PC-9 (cell line): ENCODE results near the gene TNNI3K. TPM values are rescaled to one million over a fixed set of nuclear protein-coding genes. Genes with fewer than 3 reads are reported as not detected.

ENCODE experiments used
- BruUV-seq: library from RNA; stranded (reverse); fragments of 400-500 nt; replicated peaks from 2 replicates; lab custom pipeline; 2021; lab: Mats Ljungman, UMichigan
- CTCF ChIA-PET: fragments of 300-600 bp; sonication (Branson Sonifier 250); formaldehyde crosslinking; loops from one replicate; lab custom pipeline; 2022; ENCODE audit warnings: antibody characterized with exemption; lab: Charles Lee
- POLR2A ChIA-PET: fragments of 300-600 bp; sonication (Branson Sonifier 250); formaldehyde crosslinking; loops from one replicate; lab custom pipeline; 2022; ENCODE audit warnings: antibody characterized with exemption; ENCODE audit not compliant: unreplicated experiment; lab: Charles Lee
- DNase-seq, 2 experiments: peaks; one replicate each; pipeline versions ENCODE4 v3.0.0 to v3.0.0-alpha.2; 2015 to 2022; ENCODE audit warnings: mixed read lengths in 1 of 2
- H2AFZ ChIP-seq: fragments of 200-600 bp; sonication (generic); 2 replicates; pipeline ENCODE4 v1.8.1; 2017; ENCODE audit warnings: antibody characterized with exemption
- H3F3A ChIP-seq: fragments of 200-600 bp; sonication (generic); 2 replicates; pipeline ENCODE4 v1.8.1; 2017; ENCODE audit warnings: antibody characterized with exemption, mild to moderate bottlenecking, low read depth; ENCODE audit not compliant: insufficient read depth
- H3K27ac ChIP-seq: fragments of 200-600 bp; sonication (generic); 2 replicates; pipeline ENCODE4 v1.6.1; 2016; ENCODE audit warnings: mixed run types
- H3K27me3 ChIP-seq: fragments of 200-600 bp; sonication (generic); 2 replicates; pipeline ENCODE4 v1.6.1; 2016; ENCODE audit warnings: low read depth, mixed run types; ENCODE audit not compliant: insufficient read depth
- H3K36me3 ChIP-seq: fragments of 200-600 bp; sonication (generic); 2 replicates; pipeline ENCODE4 v1.6.1; 2016; ENCODE audit warnings: low read depth, mixed run types
- H3K4me1 ChIP-seq: fragments of 200-600 bp; sonication (generic); replicated peaks from 2 replicates; pipeline ENCODE4 v1.6.1; 2016; ENCODE audit warnings: mixed run types; ENCODE audit not compliant: insufficient read depth
- H3K4me2 ChIP-seq: fragments of 200-600 bp; sonication (generic); 2 replicates; pipeline ENCODE4 v1.6.1; 2017; ENCODE audit warnings: mixed run types
- H3K4me3 ChIP-seq: fragments of 200-600 bp; sonication (generic); 2 replicates; pipeline ENCODE4 v1.6.1; 2016; ENCODE audit warnings: mixed run types
- H3K79me2 ChIP-seq: fragments of 200-600 bp; sonication (generic); 2 replicates; pipeline ENCODE4 v1.6.1; 2017; ENCODE audit warnings: low read depth, mixed run types
- H3K9me2 ChIP-seq: fragments of 200-600 bp; sonication (generic); 2 replicates; pipeline ENCODE4 v1.8.1; 2017; ENCODE audit warnings: mild to moderate bottlenecking; ENCODE audit not compliant: insufficient read depth
- H3K9me3 ChIP-seq: fragments of 200-600 bp; sonication (generic); 2 replicates; pipeline ENCODE4 v1.8.1; 2016; ENCODE audit warnings: low read depth; ENCODE audit not compliant: insufficient read depth
- H4K20me1 ChIP-seq: fragments of 200-600 bp; sonication (generic); 2 replicates; pipeline ENCODE4 v1.8.1; 2017; ENCODE audit not compliant: insufficient read depth
- EZH2 ChIP-seq: fragments of 200-600 bp; sonication (generic); IDR thresholded peaks from 2 replicates; pipeline ENCODE4 v1.8.0; 2017; ENCODE audit warnings: antibody characterized with exemption, low read depth
- intact Hi-C: fragments of 100-400 bp; cut with micrococcal nuclease; formaldehyde crosslinking; loops from one replicate; pipeline ENCODE4 v1.10.0; 2022; ENCODE audit not compliant: unreplicated experiment
- total RNA-seq: library from RNA; stranded (reverse); gene quantifications from 2 replicates; pipeline ENCODE4 v1.2.3, GENCODE V29; 2021
- TF ChIP-seq, protein P1 (sequence below): fragments of 200-600 bp; sonication (generic); conservative IDR thresholded peaks from 2 replicates; pipeline ENCODE4 v1.6.1; 2017; ENCODE audit warnings: mixed run types, antibody characterized with exemption, mild to moderate bottlenecking, moderate library complexity

The TNNI3K gene
- total RNA-seq, 1 experiment from 2014 or later = 1.4 TPM

DNA sequence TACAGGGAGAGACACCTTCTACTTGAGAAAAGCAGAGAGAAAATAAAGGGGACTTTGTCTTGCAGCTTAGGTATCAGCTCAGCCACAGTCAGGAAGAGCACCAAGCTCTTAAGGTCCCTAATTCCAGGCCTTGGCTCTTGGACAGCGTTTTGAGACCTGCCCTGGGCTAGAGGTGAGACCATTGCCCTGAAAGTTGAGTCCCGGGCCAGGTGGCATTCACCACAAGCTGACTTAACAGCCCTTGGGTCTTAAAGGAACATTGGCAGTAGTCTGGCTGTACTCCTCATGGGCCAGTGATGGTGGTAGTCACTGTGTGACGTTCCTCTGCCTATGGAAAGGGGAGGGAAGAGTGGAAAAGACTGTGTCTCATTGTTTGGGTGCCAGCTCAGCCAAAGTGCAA, 11.7 kb upstream of the TNNI3K start:
- CTCF ChIA-PET = no interaction called here
- no peak for TF ChIP-seq EZH2
- TF ChIP-seq, protein P1, sequence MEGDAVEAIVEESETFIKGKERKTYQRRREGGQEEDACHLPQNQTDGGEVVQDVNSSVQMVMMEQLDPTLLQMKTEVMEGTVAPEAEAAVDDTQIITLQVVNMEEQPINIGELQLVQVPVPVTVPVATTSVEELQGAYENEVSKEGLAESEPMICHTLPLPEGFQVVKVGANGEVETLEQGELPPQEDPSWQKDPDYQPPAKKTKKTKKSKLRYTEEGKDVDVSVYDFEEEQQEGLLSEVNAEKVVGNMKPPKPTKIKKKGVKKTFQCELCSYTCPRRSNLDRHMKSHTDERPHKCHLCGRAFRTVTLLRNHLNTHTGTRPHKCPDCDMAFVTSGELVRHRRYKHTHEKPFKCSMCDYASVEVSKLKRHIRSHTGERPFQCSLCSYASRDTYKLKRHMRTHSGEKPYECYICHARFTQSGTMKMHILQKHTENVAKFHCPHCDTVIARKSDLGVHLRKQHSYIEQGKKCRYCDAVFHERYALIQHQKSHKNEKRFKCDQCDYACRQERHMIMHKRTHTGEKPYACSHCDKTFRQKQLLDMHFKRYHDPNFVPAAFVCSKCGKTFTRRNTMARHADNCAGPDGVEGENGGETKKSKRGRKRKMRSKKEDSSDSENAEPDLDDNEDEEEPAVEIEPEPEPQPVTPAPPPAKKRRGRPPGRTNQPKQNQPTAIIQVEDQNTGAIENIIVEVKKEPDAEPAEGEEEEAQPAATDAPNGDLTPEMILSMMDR = no peak
- intact Hi-C loops = no loop called here

GRCh38 chr1:74236440-74236839, 1.3 kb downstream of the TNNI3K start:
- Histone ChIP-seq H3K4me2 (no peak overlapping the region), H2AFZ (no peak overlapping the region), H3F3A (no peaks in the 10 kb centered on the region), H3K36me3 (no peaks in the 10 kb centered on the region), H3K9me3 (no peaks in the 10 kb centered on the region), H3K27ac (no peak overlapping the region), H4K20me1 (no peaks in the 10 kb centered on the region), H3K27me3 (no peaks in the 10 kb centered on the region), H3K4me3 (no peak overlapping the region), H3K79me2 (no peaks in the 10 kb centered on the region), H3K4me1 (no peaks in the 10 kb centered on the region), H3K9me2 (no peaks in the 10 kb centered on the region)
- DNase-seq = no peak
- TF ChIP-seq, protein P1 = no peak
- no peak for TF ChIP-seq EZH2
- CTCF ChIA-PET = no interaction called here
- no TSS peak for BruUV-seq
- intact Hi-C loops = no loop called here
- POLR2A ChIA-PET = no interaction called here

More for the DNA sequence above, 11.7 kb upstream of the TNNI3K start:
- no TSS peak for BruUV-seq
- POLR2A ChIA-PET = no interaction called here
- H3K9me3 ChIP-seq = no peaks in the 10 kb centered on the region
- H3K27me3 ChIP-seq = no peaks in the 10 kb centered on the region
- no peaks in the 10 kb centered on the region for H4K20me1 ChIP-seq
- no peak overlapping the region for H3K4me3 ChIP-seq
- no peaks in the 10 kb centered on the region for H3K79me2 ChIP-seq
- no peak overlapping the region for H2AFZ ChIP-seq
- peaks cover 4% of the 10 kb centered on the region; the same call in 1 of the 2 replicates for H3K9me2 ChIP-seq
- DNase-seq = no peak
- no peak overlapping the region for H3K4me2 ChIP-seq
- no peaks in the 10 kb centered on the region for H3K36me3 ChIP-seq
- no peaks in the 10 kb centered on the region for H3F3A ChIP-seq
- no peaks in the 10 kb centered on the region; the same call in 1 of the 2 replicates for H3K4me1 ChIP-seq
- H3K27ac ChIP-seq = no peak overlapping the region

- H3K4me2 ChIP-seq = no peak overlapping the region
- no peaks in the 10 kb centered on the region for H3K9me3 ChIP-seq
- DNase-seq = no peak
- TF ChIP-seq, protein P1 = no peak
- TF ChIP-seq EZH2 = no peak
- H4K20me1 ChIP-seq = no peaks in the 10 kb centered on the region
- intact Hi-C loops = no loop called here
- H3K4me3 ChIP-seq = no peak overlapping the region
- no peak overlapping the region for H2AFZ ChIP-seq
- H3F3A ChIP-seq = no peaks in the 10 kb centered on the region
- no peaks in the 10 kb centered on the region for H3K4me1 ChIP-seq
- ChIA-PET CTCF (no interaction called here), POLR2A (no interaction called here)
- no peaks in the 10 kb centered on the region for H3K36me3 ChIP-seq
- H3K9me2 ChIP-seq = no peaks in the 10 kb centered on the region
- no peaks in the 10 kb centered on the region for H3K79me2 ChIP-seq
- no peaks in the 10 kb centered on the region for H3K27me3 ChIP-seq
- H3K27ac ChIP-seq = no peak overlapping the region
- no TSS peak for BruUV-seq
Measured at GRCh38 chr1:74237035-74237434, 1.8 kb downstream of the TNNI3K start.
